IPS-18c (cell line): ENCODE results near the gene HTRA3.

ENCODE experiments used
- H3K4me3 ChIP-seq: 2 replicates; pipeline ENCODE4 v1.7.0; 2013; ENCODE audit warnings: low read depth, mild to moderate bottlenecking, low read length, moderate library complexity; ENCODE audit not compliant: insufficient read depth
- H3K9me3 ChIP-seq: one replicate; pipeline ENCODE4 v1.6.1; 2013; ENCODE audit warnings: mild to moderate bottlenecking, low read length, moderate library complexity; ENCODE audit not compliant: control insufficient read depth, insufficient read depth

The HTRA3 gene

DNA sequence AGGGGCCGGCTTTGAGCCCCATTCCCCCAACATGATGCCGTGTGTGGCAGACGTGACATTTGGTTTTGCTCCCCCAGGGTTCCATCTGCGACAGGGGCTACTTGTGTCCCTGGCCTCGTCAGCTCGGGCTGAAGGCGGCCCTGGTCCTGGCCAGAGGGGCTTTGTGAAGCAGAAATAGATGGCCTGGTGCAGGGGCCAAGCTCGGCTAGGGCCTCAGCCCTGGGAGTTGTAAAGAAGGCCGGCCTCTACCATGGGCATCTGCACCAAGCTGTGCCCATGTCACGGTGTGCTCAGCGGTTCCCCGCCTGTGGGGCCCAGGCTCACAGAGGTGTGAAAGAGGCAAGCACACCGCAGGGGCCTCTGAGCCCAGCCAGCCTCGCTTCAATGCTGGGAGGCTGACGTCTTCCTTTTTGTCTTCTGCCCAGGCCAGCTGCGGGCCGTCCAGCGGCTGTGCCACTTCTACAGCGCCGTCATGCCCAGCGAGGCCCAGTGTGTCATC is 38.0 kb upstream of the HTRA3 start:
- Histone ChIP-seq H3K4me3 (no peak overlapping the region), H3K9me3 (no peaks in the 10 kb centered on the region)

DNA sequence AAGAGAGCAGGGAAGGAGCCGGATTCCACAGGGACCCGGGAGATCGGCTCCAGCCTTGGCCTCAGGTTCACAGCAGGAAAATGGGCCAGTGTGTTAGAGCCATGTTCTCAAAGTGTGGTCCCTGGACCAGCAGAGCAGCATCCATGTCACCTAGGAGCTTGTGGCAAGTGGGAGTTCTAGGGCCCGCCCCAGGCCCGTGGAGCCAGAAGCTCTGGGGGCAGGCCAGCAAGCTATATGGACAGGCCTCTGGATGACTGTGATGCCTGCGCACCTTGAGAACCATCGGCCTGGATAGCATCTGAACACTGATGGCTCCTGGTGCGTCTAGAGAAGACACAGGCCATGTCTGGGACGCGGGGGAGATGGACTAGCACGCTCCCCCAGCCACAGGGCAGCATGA is 36.8 kb upstream of the HTRA3 start:
- Histone ChIP-seq H3K9me3 (no peaks in the 10 kb centered on the region), H3K4me3 (no peak overlapping the region)

DNA sequence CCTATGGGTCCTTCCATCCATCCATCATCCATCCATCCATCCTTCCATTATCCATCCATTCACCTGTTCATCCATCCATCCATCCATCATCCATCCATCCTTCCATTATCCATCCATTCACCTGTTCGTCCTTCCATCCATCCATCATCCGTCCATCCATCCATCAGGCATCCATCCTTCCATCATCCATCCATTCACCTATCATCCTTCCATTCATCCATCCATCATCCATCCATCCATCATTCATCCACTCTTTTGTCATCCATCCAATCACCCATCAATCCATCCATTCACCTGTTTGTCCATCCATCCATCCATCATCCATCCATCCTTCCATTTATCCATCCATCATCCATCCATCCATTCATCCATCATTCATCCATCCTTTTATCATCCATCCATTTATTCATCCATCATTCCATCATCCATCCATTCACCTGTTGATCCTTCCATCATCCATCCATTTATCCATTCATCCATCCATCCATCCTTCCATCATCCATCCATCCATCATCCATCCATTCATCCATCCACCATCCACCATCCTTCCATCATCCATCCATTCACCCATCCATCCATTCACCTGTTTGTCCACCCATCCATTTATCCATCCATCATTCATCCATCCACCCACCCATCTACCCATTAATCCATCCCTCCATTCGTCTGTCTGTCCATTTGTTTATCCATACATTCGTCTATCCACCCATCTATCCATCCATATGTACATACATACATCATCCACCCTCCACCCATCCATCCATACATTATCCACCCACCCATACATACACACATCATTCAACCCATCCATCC is 35.7 kb upstream of the HTRA3 start:
- Histone ChIP-seq H3K9me3 (no peaks in the 10 kb centered on the region), H3K4me3 (no peak overlapping the region)

DNA sequence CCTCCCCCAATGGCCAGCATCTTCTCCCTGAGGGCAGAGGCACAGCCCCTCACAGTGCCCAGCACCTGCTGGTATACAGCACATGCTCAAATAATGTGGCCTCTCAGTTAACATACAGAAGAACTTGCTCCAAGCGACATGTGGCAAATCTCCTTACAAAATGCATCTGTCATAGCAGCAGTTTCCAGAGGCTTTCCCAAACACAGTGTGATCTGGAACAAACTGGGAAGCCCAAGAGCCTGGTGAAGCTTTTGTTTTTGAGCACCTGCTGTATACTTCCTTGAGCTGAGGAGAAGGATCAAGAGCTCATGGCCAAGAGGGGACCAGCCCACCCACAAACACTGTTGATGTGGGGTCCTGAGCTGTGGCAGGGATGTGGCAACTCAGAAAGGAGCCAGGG is 34.8 kb upstream of the HTRA3 start:
- Histone ChIP-seq H3K9me3 (no peaks in the 10 kb centered on the region), H3K4me3 (no peak overlapping the region)

DNA sequence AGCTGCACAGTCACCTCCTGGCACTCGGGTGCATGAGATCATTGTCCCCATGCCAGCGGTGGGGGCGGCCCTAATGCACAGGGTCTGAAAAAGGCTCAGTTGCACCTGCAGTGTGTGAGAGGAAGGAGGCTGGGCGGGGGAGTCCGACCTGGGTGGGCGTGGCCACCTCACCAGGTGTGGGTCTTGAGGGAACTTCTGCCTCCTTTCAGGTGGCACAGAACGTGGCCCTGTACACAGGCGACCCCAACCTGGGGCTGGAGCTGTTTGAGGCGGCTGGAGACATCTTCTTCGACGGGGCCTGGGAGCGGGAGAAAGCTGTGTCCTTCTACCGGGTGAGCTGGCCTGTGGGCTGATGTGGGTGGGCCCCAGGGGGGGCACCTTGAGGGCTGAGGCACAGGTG is 34.3 kb upstream of the HTRA3 start:
- H3K4me3 ChIP-seq = no peak overlapping the region
- H3K9me3 ChIP-seq = no peaks in the 10 kb centered on the region

DNA sequence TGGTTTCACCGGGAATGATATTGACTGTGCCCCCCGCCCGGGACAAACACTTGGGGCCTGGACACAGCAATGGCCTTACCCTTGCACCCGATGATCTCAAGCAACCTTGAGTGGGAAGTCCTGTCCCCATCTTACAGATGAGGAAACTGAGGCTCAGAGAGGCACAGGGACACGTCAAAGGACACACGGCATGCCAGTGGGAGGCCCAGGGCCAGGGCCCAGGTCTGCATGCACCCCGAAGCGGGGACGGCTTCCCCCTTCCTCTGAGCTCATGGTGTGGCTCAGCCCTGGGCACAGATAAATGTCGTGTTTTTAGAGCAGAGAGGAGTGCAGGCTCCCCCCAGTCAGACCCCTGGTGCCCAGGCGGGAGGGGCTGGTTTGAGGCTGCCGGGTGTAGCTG is 33.9 kb upstream of the HTRA3 start:
- Histone ChIP-seq H3K4me3 (no peak overlapping the region), H3K9me3 (no peaks in the 10 kb centered on the region)

DNA sequence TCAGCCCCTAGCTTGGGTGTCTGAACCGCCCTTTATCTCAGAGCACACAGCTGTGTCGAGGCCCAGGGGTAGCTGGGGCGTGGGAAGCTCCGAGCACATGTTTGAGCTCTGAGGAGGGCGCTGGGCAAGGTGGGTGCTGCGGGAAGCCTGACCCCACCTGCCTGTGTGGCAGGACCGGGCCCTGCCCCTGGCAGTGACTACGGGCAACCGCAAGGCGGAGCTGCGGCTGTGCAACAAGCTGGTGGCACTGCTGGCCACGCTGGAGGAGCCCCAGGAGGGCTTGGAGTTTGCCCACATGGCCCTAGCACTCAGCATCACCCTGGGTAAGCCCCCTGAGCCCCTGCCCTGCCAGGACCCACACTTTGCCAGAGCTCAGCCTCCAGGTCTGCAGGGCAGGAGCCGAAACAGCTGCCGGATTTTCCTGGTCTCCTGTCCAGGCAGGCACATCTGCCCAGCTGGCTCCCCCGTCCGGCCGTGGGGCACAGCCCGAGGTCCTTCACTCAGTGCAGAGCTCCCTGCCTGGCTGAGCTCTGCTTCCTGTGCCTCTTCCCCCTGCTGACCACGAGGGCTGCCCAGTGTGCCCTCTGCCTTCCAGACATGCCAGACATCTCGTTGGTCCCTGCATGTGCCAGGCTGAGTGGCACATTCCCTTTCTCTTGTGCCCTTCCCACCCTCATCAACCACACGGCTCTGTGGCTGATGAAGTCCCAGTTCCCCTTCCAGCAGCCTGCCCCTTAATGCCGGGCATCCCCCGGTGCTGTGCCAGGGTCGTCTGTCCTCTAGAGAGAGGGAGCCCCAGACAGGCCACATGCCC is 33.2 kb upstream of the HTRA3 start:
- H3K4me3 ChIP-seq = no peak overlapping the region
- no peaks in the 10 kb centered on the region for H3K9me3 ChIP-seq

DNA sequence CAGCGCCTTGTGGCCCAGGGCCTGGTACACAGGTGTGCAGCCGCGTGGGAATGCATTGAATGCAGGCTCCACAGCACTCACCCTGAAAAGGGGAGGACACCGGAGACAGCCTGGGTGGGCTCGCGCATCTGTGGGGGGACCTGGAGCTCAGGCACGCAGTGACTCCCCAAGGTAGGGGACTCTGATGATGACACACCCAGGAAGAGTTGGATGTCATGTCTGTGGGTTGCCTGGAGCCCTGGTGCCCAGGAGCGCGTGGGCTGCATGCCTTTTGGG is 32.7 kb upstream of the HTRA3 start:
- Histone ChIP-seq H3K4me3 (no peak overlapping the region), H3K9me3 (no peaks in the 10 kb centered on the region)

DNA sequence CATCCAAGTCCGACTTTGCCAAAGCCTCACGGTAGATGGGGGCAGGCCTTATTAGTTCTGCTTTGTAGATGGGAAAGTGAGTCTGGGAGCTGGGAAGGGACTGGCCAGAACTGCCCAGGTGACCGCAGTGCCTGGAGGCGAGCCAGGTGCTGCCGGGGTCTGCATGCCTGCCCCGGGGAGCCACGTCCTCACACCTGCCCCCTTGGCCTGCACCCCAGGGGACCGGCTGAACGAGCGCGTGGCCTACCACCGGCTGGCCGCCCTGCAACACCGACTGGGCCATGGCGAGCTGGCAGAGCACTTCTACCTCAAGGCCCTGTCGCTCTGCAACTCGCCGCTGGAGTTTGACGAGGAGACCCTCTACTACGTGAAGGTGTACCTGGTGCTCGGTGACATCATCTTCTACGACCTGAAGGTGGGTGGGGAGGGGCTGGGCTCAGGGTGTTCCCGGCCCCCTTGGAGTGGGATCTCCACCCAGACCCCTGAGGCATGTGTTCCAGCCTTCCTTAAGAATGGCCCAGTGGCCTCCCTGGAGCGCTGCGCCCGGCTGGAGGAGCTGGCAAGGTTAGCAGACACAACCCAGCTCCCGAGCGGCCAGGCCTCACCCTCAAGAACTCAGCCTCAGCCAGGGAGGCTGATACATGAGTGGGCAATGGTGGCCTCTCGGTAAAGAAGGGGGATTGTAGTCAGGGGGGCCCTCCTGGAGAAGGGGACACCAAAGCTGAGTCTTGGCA is 32.1 kb upstream of the HTRA3 start:
- no peaks in the 10 kb centered on the region for H3K9me3 ChIP-seq
- no peak overlapping the region for H3K4me3 ChIP-seq

DNA sequence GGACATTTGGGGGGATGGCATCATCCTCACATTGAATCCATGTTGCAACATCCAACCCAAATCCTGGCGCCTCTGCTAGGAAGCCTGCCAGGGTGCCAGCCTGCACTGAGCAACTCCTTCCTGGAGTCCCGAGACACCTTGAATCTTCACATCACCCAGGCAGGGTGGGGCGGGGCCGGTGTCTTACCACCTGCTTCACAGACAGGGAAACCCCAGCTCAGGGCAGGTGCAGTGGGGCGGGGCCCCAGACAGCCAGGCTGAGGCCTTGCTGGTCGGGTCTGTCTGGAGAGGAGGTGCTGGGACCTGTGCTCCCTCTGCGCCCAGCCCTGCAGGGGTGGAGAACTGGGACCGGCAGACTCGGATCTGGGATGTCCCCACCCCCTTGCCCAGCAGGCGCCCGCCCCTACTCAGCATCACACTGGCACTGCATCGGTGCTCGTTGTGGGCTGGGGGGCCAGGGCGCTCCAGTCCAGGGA is 31.5 kb upstream of the HTRA3 start:
- H3K4me3 ChIP-seq = no peak overlapping the region
- H3K9me3 ChIP-seq = no peaks in the 10 kb centered on the region

DNA sequence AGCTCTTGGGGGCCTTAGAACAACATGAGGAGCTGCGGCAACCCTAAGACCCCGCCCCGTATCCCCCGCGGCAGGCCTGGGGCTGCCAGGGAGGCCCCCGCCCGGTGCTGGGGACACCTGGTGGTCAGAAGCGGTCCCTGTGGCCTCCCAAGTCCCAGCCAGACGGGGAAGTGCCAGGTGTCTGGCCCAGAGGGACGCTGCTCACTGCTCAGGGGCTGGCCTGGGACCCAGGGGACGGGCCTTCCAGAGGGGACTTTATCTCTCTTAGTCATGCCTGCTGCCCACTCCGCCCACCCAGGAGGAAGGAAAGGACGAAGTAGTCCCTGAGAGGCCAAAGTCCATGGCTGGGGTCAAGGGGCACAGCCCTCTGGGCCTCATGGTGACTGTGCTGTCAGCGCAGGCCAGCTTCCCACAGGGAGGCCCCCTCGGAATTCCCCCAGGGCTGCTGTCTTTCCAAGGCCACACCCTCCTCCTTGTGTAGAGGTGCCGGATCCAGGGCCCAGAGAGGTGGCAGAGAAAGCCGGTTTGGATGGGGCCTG is 31.0 kb upstream of the HTRA3 start:
- Histone ChIP-seq H3K9me3 (no peaks in the 10 kb centered on the region), H3K4me3 (no peak overlapping the region)

DNA sequence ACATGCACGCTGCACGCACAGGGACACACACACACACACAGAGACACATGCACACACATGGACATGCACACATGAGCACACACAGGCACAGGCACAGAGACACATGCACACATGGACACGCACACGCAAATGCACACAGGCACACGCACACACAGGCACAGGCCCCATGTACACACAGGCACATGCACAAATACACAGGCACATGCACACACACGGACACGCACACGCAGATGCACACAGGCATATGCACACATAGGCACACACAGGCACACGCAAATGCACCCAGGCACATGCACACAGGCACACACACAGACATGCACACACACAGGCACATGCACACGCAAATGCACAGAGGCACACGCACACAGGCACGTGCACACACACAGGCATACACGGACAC is 30.3 kb upstream of the HTRA3 start:
- no peak overlapping the region for H3K4me3 ChIP-seq
- no peaks in the 10 kb centered on the region for H3K9me3 ChIP-seq

DNA sequence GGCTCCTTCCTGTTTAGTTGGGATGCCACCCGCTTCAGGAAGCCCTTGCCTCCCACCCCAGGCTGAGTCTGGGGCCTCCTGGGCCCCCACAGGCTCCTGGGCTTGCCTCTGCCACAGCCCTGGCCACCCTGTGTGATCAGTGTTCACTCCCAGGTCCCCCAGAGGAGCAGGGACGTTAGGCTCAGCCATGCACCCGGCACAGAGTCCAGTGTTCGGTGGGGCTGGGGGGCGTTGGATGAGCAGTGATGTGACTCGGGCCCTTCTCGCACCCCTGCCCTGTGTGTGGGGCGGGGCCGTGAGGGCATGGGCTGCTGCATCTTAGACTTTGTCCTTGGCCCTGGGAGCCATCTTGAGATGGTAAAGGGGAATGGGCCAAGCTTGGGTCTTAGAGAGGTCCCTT is 29.9 kb upstream of the HTRA3 start:
- Histone ChIP-seq H3K4me3 (no peak overlapping the region), H3K9me3 (no peaks in the 10 kb centered on the region)

DNA sequence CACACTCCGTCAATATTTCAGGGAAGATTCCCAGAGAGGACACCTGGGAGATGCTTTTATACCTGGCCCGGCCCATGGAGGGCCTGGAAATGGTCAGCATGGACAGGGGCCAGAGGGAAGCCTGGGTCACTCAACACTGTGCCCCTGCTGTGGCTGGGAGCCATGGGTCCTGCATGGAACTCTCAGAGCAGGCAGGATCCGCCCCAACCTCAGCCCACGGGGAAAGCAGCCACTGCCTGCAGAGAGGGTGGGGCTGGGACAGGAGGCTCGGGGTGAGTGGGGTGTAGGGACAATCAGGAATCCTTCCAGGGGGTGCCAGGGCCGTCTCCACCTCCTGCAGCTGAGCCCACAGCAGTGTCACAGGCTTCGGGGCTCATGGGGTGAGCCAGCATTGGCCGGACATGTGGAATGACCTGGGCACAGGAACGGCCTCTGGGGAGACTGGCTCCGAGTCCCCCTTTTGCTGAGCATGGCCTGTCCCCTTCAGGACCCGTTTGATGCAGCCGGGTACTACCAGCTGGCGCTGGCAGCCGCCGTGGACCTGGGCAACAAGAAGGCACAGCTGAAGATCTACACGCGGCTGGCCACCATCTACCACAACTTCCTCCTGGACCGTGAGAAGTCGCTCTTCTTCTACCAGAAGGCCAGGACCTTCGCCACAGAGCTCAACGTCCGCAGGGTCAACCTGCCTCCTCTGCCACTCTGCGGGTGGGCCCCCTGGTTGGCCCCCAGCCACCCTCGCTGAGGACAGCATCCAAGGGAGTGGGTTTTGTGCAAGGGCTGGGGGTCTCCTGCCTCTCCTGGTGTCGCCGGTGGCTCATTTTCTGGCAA is 29.1 kb upstream of the HTRA3 start:
- H3K4me3 ChIP-seq = no peak overlapping the region

DNA sequence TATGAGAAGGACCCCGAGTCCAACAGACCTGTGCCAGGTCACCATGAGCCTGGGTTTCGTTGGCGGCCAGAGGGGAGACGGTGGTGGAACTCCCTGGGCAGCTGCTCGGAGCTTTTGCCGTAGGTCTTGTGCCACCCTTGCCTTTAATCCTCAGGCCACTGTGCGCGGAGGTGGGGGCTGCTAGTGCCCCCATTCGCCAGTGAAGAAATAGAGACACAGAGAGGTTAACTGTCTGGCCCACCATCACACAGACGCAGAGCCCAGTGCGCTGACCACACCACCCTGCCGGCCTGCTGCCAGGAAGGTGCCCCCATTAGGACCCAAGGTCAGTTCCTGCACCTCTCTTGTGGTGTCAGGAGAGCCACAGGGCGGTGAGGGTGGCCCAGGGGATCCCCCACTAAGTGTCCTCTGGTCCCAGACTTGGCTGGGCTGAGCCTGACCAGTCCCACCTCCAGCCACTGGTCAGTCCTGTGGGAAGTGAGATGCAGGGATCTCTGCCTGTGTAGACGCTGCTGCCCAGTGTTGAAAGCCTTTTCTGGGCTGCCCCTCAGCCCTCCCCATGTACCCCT is 28.3 kb upstream of the HTRA3 start:
- no peak overlapping the region for H3K4me3 ChIP-seq
- H3K9me3 ChIP-seq = no peaks in the 10 kb centered on the region

More for the DNA sequence above, 29.1 kb upstream of the HTRA3 start:
- no peaks in the 10 kb centered on the region for H3K9me3 ChIP-seq

DNA sequence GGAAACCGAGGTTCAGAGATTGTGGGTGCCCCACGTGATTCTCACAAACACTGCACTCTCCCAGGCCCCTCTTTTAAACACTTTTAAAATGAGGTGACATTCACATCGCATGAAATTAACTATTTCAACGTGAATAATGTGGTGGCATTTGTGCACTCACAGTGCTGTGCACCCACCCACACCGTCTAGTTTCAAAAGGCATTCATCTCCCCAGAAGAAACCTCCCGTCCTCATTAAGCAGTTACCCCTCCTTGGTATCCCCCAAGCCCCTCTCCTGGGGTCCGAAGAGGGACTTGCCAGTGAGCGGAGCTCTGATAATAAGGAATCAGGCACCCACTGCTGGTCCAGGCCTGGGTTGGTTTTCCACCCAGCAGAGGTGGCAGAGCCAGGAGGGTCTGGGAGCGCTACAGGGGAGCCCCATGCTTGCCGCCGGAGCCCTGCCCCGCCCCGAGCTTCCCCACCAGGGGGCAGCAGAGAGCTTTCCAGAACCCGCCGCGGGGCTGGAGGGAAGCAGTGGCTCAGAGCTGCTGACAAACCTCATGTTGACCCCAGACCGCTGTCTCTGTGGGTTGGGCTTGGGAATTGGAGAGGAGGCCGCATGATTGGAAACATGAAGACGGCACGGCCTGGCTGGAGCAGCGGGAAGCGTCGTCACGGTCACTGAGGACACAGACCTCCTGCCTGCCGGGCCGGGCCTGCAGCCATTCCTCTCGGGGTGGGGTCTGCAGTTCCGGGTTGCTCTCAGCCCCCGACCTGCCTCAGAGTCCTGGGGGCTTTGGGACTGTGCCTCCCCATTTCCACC is 27.5 kb upstream of the HTRA3 start:
- H3K9me3 ChIP-seq = no peaks in the 10 kb centered on the region
- H3K4me3 ChIP-seq = no peak overlapping the region
